Esophagus muscularis mucosa (tissue), 4 donors: Measurements from ENCODE around the gene P2RY6. TPM values are rescaled to one million over a fixed set of nuclear protein-coding genes. Genes with fewer than 3 reads are reported as not detected.
A peak's percentile ranks its signal among the peaks of the same experiment; 100 is the strongest.

ENCODE experiments used
- DNase-seq: peaks from one replicate; pipeline ENCODE4 v3.0.0-alpha.2; 2017; ENCODE audit errors: extremely low spot score
- H3K27ac ChIP-seq, 4 donors: fragments of 200-600 bp; sonication (generic); replicated peaks in 1 of 4; 1 replicate in 3 of 4; 2 replicates in 1 of 4; pipeline ENCODE4 v1.5.1; 2016 to 2019; ENCODE audit warnings: mild to moderate bottlenecking in 1 of 4
- H3K27me3 ChIP-seq, 4 donors: fragments of 200-600 bp; sonication (generic); one replicate each; pipeline versions ENCODE4 v1.5.1 to v1.6.0; 2016 to 2019
- H3K36me3 ChIP-seq, 4 donors: fragments of 200-600 bp; sonication (generic); one replicate each; pipeline ENCODE4 v1.5.1; 2016 to 2019
- H3K4me1 ChIP-seq, 4 donors: fragments of 200-600 bp; sonication (generic); one replicate each; pipeline ENCODE4 v1.5.1; 2016 to 2019
- H3K4me3 ChIP-seq, 4 donors: fragments of 200-600 bp; sonication (generic); 1 replicate in 2 of 4; 2 replicates in 2 of 4; pipeline ENCODE4 v1.5.1; 2016 to 2019; ENCODE audit warnings: mild to moderate bottlenecking in 4 of 4, moderate library complexity in 1 of 4
- H3K9me3 ChIP-seq, 4 donors: fragments of 200-600 bp; sonication (generic); 1 replicate in 3 of 4; 2 replicates in 1 of 4; pipeline ENCODE4 v1.5.1; 2016 to 2019
- CTCF ChIP-seq, 3 experiments: fragments of 200-600 bp in 2 of 3; fragments of 450-650 bp in 1 of 3; sonication (generic) in 2 of 3; IDR thresholded peaks; one replicate each; pipeline ENCODE4 v1.5.1; 2017 to 2019; ENCODE audit warnings: antibody characterized with exemption in 3 of 3, mild to moderate bottlenecking in 2 of 3, moderate library complexity in 1 of 3
- EP300 ChIP-seq: sonication (generic); formaldehyde crosslinking; IDR thresholded peaks from one replicate; pipeline ENCODE4 v1.6.1; 2017; ENCODE audit warnings: antibody characterized with exemption
- POLR2A ChIP-seq: fragments of 450-650 bp; IDR thresholded peaks from one replicate; pipeline ENCODE4 v1.6.1; 2017; ENCODE audit warnings: antibody characterized with exemption, moderate library complexity, mild to moderate bottlenecking, low read depth
- POLR2AphosphoS5 ChIP-seq, 2 donors: sonication (generic); formaldehyde crosslinking; IDR thresholded peaks; one replicate each; pipeline ENCODE4 v1.6.1; 2017; ENCODE audit warnings: antibody characterized with exemption in 2 of 2
- WGBS: methylation state at CpG from one replicate; pipeline ENCODE4 v1.1.5; 2018; 5-methylcytosine and 5-hydroxymethylcytosine counted together
- intact Hi-C: fragments of 100-400 bp; cut with DNase I; formaldehyde crosslinking; loops from one replicate; pipeline ENCODE4 v1.15.1; 2023
- total RNA-seq, 4 donors: library from RNA; depleted of rRNA; stranded (reverse); fragments of >200 nt; gene quantifications; one replicate each; pipeline versions ENCODE4 v1.1.0 to v1.2.1, GENCODE V29; 2016

Gene P2RY6
- total RNA-seq, 4 donors from 2014 or later = 1.6 to 4.8 (median 2.4) TPM

GRCh38 chr11:73237471-73238290 is 34.5 kb upstream of the P2RY6 start:
- no peak for DNase-seq
- Histone ChIP-seq H3K36me3 (peaks cover 0 to 4% (median 0%) of the 10 kb centered on the region in 4 donors), H3K27me3 (no peaks in the 10 kb centered on the region), H3K4me1 (peaks cover 20 to 56% (median 32%) of the 10 kb centered on the region in 4 donors), H3K9me3 (no peaks in the 10 kb centered on the region), H3K27ac (no peak overlapping the region), H3K4me3 (no peak overlapping the region)
- 82% methylated on average over 10 of the region's 10 CpGs for WGBS
- intact Hi-C loops = no loop called here
- TF ChIP-seq CTCF (IDR thresholded peaks at IDR 0.05) (no peak), EP300 (no peak), POLR2A (no peak), POLR2AphosphoS5 (IDR thresholded peaks at IDR 0.05) (no peak)

- peaks cover 0 to 4% (median 0%) of the 10 kb centered on the region in 4 donors for H3K36me3 ChIP-seq
- no peaks in the 10 kb centered on the region for H3K9me3 ChIP-seq
- no peak overlapping the region for H3K4me3 ChIP-seq
- H3K27me3 ChIP-seq = no peaks in the 10 kb centered on the region
- no peak for DNase-seq
- intact Hi-C loops = no loop called here
- TF ChIP-seq CTCF (IDR thresholded peaks at IDR 0.05) (no peak), POLR2AphosphoS5 (IDR thresholded peaks at IDR 0.05) (no peak), EP300 (no peak), POLR2A (no peak)
- H3K27ac ChIP-seq = no peak overlapping the region
- 95% methylated on average over 5 of the region's 6 CpGs for WGBS
- peaks cover 24 to 59% (median 24%) of the 10 kb centered on the region in 4 donors for H3K4me1 ChIP-seq
Measured at GRCh38 chr11:73239111-73239521, 33.0 kb upstream of the P2RY6 start.

DNA sequence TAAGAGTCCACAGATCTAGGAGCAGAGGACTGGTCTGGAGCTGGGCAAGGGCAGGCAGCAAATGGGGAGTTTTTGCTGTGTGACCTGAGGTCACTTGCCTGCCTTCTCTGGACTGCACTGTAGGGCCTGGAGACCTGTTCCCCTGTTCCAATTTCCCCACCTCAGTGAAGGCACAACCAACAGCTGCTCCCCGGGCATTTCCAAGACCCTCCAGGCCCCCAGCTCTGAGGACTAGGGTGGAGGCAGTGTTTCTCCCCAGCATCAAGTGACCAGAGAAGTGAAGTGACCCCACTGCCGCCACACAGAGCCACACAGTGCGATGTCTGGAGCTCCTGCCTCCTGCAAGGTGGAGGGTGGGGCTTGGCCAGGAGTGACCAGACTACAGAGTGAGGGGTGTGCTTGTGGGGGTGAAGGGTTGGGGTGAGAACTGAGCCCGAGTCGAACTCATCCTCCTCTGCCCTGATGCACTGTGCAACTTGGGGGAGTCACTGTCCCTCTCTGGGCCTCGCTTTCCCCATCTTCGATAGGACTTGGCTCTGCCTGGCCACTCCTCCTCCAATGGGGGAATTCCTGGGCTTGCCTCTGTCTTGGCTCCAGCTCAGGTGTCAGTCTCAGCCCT is 32.5 kb upstream of the P2RY6 start:
- intact Hi-C loops = loop anchor here (5.0 kb wide), 1 partner anchor 407 kb away; no protein-coding TSS in a partner anchor
- DNase-seq = no peak
- Histone ChIP-seq H3K4me3 (no peak overlapping the region), H3K27me3 (no peaks in the 10 kb centered on the region), H3K9me3 (no peaks in the 10 kb centered on the region), H3K4me1 (peaks cover 24 to 59% (median 24%) of the 10 kb centered on the region in 4 donors), H3K27ac (no peak overlapping the region), H3K36me3 (no peaks in the 10 kb centered on the region)
- no peak for TF ChIP-seq POLR2AphosphoS5 (IDR thresholded peaks at IDR 0.05)
- no peak for TF ChIP-seq EP300
- no peak for TF ChIP-seq POLR2A
- TF ChIP-seq CTCF (IDR thresholded peaks at IDR 0.05) = no peak
- WGBS = 75% methylated on average over 7 of the region's 7 CpGs

DNA sequence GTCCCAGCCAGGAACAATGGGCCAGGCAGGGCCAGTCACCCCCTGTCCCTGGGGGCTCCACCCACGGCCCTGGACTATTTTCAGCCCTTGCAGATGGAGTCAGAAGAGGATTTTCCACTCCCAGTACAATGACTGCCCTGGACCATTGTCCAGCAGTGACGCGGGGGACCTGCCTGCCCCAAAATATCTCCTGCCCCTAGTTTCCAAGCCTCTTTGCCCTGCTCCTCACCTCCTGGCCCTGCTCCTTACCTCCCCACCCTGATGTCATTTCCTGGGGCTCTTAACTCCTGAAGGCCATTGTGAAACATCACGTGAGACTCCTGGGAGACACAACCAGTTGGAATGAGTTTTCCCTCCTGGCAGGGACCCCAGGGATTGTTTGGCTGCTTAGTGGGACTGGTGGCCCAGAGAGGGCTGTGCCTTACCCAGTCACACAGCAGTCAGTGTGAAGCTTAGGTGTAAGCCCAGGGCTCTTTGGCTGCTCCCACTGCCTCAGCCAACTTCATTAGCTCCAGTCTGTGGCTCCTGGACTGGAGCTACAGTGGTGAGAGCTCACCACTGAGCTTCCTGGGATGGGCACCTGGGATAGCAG is 31.9 kb upstream of the P2RY6 start:
- no peak overlapping the region for H3K27ac ChIP-seq
- peaks cover 24 to 59% (median 24%) of the 10 kb centered on the region in 4 donors for H3K4me1 ChIP-seq

DNA sequence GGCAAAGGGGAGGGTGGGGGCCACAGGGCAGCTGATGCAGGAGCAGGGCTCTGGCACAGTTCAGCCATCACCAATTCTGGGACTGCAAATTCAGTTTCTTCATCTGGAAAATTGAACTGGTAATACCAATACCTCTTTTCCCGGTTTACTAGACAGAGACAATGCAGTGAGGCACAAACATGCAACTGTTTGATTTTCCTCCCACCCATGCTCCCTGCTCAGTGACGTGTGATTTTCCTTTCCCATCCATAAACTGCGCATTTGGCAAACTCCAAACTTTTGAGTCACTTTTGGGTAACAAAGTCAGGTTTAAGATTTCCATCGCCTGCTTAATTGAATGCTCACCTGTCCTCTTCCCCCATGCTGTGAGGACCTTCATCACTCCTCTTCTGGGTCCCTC is 30.8 kb upstream of the P2RY6 start:
- Histone ChIP-seq H3K36me3 (no peaks in the 10 kb centered on the region), H3K4me3 (no peak overlapping the region), H3K27me3 (no peaks in the 10 kb centered on the region), H3K4me1 (peaks cover 24 to 57% (median 24%) of the 10 kb centered on the region in 4 donors), H3K9me3 (no peaks in the 10 kb centered on the region), H3K27ac (no peak overlapping the region)
- intact Hi-C loops = loop anchor here (5.0 kb wide), 1 partner anchor 409 kb away; no protein-coding TSS in a partner anchor
- 94% methylated on average over 4 of the region's 4 CpGs for WGBS
- no peak for TF ChIP-seq EP300
- TF ChIP-seq POLR2AphosphoS5 (IDR thresholded peaks at IDR 0.05) = no peak
- no peak for TF ChIP-seq POLR2A
- TF ChIP-seq CTCF (IDR thresholded peaks at IDR 0.05) = no peak
- DNase-seq = no peak

More for the DNA sequence above, 31.9 kb upstream of the P2RY6 start:
- H3K9me3 ChIP-seq = no peaks in the 10 kb centered on the region
- no peak overlapping the region for H3K4me3 ChIP-seq
- intact Hi-C loops = loop anchor here (5.0 kb wide), 1 partner anchor 408 kb away; no protein-coding TSS in a partner anchor
- DNase-seq = no peak
- 28% methylated on average over 4 of the region's 4 CpGs for WGBS
- H3K27me3 ChIP-seq = no peaks in the 10 kb centered on the region
- no peaks in the 10 kb centered on the region for H3K36me3 ChIP-seq
- TF ChIP-seq EP300 (no peak), POLR2AphosphoS5 (IDR thresholded peaks at IDR 0.05) (peak in 1 of 2 donors; percentile 21)
